RWPE2 (cell line): ENCODE measurements around the gene ARHGAP10.

Source experiments
- ATAC-seq: fragments of 200-7000 bp; cut with Tn5 transposase; 3 replicates; pipeline ENCODE4 v1.9.1; 2021; ENCODE audit warnings: low read depth
- DNase-seq: peaks from one replicate; pipeline ENCODE4 v3.0.0-alpha.2; 2020; ENCODE audit warnings: low spot score
- H3K27ac ChIP-seq: fragments of 450-650 bp; 2 replicates; pipeline ENCODE4 v1.5.1; 2017; ENCODE audit warnings: mild to moderate bottlenecking; ENCODE audit not compliant: poor library complexity, severe bottlenecking
- H3K27me3 ChIP-seq: fragments of 250-450 bp; sonication (Bioruptor Pico); 2 replicates; pipeline ENCODE4 v1.5.1; 2021; ENCODE audit warnings: mild to moderate bottlenecking, moderate library complexity; ENCODE audit not compliant: insufficient read depth, poor library complexity, severe bottlenecking
- H3K36me3 ChIP-seq: fragments of 250-450 bp; sonication (Bioruptor Pico); 2 replicates; pipeline ENCODE4 v1.5.1; 2020; ENCODE audit warnings: low read depth, mild to moderate bottlenecking, moderate library complexity
- H3K4me1 ChIP-seq: fragments of 250-450 bp; sonication (Bioruptor Pico); 2 replicates; pipeline ENCODE4 v1.5.1; 2021; ENCODE audit warnings: mild to moderate bottlenecking, moderate library complexity; ENCODE audit not compliant: insufficient read depth, poor library complexity, severe bottlenecking
- H3K4me3 ChIP-seq: fragments of 250-450 bp; sonication (Bioruptor Pico); 2 replicates; pipeline ENCODE4 v1.5.1; 2021; ENCODE audit warnings: mild to moderate bottlenecking, moderate library complexity; ENCODE audit not compliant: severe bottlenecking
- H3K9me3 ChIP-seq: fragments of 250-450 bp; sonication (Bioruptor Pico); 2 replicates; pipeline ENCODE4 v1.5.1; 2021; ENCODE audit warnings: mild to moderate bottlenecking, moderate library complexity; ENCODE audit not compliant: severe bottlenecking
- TF ChIP-seq, protein P1 (sequence below): fragments of 450-650 bp; IDR thresholded peaks from one replicate; pipeline ENCODE4 v1.5.1; 2017; ENCODE audit warnings: mild to moderate bottlenecking, moderate library complexity; ENCODE audit not compliant: poor library complexity, severe bottlenecking

Gene ARHGAP10

DNA sequence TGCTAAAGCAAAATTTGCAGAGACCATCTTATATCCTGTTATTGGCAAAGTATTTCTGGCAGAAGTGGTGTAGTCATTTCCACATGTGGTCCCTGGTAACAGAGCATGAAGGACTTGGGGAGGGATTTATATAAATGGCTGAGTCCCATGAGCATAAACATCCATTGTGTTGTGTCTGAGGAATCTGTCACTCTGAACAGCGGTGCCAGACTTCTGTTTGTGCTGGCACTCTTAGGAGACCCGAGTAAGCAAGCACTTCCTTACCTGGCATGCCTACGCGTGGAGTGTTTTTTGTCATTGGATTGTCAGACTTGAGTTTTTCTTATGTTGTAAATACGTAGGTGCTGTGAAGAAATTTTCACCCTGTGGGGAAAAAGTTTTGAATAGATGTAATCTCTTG, 285.9 kb downstream of the ARHGAP10 start:
- Histone ChIP-seq H3K4me3 (no peak overlapping the region), H3K27me3 (no peaks in the 10 kb centered on the region), H3K27ac (no peak overlapping the region)

DNA sequence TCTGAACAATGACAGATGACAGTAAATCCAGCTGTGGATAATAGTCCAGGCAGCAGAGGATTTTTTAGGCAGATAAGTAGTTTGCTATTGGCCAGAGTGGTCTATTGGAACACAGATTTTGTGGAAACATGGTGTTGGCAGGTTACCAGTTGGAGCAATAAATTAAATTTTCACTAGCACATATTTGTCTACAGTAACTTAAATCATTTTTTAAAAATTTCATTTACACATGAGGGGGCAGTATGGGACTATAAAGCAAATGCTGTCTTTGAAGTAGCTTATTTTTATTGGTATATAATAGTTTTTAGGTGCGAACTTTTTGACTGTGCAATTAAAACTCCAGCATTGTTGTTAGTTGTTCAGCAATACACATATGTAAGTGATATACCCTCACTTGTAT, 289.8 kb downstream of the ARHGAP10 start:
- H3K36me3 ChIP-seq = no peaks in the 10 kb centered on the region
- no peaks in the 10 kb centered on the region for H3K4me1 ChIP-seq
- no peaks in the 10 kb centered on the region for H3K9me3 ChIP-seq
- H3K4me3 ChIP-seq = no peak overlapping the region
- ATAC-seq (no peak), DNase-seq (no peak)
- no peak overlapping the region for H3K27ac ChIP-seq
- TF ChIP-seq, protein P1, sequence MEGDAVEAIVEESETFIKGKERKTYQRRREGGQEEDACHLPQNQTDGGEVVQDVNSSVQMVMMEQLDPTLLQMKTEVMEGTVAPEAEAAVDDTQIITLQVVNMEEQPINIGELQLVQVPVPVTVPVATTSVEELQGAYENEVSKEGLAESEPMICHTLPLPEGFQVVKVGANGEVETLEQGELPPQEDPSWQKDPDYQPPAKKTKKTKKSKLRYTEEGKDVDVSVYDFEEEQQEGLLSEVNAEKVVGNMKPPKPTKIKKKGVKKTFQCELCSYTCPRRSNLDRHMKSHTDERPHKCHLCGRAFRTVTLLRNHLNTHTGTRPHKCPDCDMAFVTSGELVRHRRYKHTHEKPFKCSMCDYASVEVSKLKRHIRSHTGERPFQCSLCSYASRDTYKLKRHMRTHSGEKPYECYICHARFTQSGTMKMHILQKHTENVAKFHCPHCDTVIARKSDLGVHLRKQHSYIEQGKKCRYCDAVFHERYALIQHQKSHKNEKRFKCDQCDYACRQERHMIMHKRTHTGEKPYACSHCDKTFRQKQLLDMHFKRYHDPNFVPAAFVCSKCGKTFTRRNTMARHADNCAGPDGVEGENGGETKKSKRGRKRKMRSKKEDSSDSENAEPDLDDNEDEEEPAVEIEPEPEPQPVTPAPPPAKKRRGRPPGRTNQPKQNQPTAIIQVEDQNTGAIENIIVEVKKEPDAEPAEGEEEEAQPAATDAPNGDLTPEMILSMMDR = no peak
- H3K27me3 ChIP-seq = no peaks in the 10 kb centered on the region

More for the DNA sequence above, 285.9 kb downstream of the ARHGAP10 start:
- no peak for DNase-seq
- TF ChIP-seq, protein P1 = no peak
- Histone ChIP-seq H3K4me1 (no peaks in the 10 kb centered on the region), H3K36me3 (no peaks in the 10 kb centered on the region), H3K9me3 (no peaks in the 10 kb centered on the region)
- no peak for ATAC-seq

DNA sequence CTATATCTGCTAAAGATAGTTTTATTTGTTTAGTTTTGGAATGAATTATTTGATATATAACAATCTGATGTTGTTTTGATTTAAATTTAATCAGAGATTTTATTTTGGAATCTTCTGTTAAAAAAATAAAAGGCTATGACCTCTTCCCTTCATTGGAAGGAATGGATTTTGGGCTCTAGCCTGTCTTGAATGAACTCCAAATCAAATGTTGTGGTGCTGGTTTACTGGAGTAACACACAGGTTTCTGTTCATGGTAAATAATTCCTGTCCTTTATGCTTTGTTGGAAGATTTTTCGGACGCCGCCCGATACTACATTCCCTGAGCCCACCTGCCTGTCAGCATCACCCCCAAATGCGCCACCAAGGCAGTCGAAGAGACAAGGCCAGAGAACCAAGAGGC, 291.1 kb downstream of the ARHGAP10 start:
- Histone ChIP-seq H3K27ac (no peak overlapping the region), H3K4me1 (no peaks in the 10 kb centered on the region), H3K4me3 (no peak overlapping the region), H3K36me3 (no peaks in the 10 kb centered on the region), H3K27me3 (no peaks in the 10 kb centered on the region), H3K9me3 (no peaks in the 10 kb centered on the region)
- TF ChIP-seq, protein P1 = no peak
- ATAC-seq (no peak), DNase-seq (no peak)

DNA sequence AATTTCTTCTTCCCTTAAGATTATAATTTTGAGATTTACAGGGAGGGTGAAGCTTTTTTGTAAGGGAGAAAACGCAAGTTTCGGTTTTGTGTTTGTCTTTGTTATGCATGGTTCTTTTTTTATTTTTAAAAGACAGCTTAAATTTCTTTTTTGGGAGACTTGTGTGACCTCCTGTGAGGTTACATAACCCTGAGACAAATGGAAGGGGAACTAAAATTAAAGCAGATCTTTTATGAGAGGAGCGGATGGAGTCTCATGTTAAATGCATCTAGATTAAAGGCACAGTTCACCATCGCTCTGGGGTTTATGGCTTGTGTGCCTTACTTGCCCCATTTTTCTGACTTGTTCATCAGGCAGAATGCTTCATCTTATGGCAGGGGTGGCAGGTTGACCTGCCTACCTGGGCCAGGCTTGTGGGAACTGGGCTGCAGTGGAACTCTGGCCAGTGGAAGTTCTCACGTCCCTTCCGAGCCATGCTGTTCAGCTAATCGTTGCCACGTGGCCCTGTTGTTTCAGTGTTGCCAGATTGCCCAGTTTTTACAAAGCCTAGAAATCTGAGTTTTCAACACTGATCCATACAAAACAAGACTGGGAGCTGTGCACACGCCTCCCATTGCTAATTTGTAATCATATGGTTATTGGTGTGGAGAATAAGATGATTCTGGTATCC, 291.8 kb downstream of the ARHGAP10 start:
- Histone ChIP-seq H3K9me3 (no peaks in the 10 kb centered on the region), H3K27ac (no peak overlapping the region), H3K4me1 (no peaks in the 10 kb centered on the region), H3K36me3 (no peaks in the 10 kb centered on the region), H3K4me3 (no peak overlapping the region), H3K27me3 (no peaks in the 10 kb centered on the region)
- DNase-seq (no peak), ATAC-seq (no peak)
- TF ChIP-seq, protein P1 = no peak

DNA sequence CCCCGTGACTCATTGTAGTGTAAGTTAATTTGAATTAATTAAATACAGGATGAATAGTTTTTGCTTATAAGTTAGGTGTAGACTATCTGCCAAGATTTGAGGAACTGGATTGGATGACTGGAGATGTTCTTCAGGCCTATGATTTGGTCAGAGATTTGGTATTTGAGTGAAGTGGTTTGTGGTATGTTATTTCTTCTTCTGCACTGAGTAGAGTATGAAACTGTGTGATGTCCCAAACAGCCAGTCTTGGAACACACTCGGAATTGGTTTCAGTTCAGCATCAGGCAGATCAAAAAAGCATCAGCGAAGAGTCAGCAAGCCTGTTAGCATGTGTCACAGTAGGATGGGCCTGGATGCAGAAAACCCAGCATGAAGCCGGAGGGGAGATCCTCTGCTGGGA, 294.1 kb downstream of the ARHGAP10 start:
- no peaks in the 10 kb centered on the region for H3K4me1 ChIP-seq
- TF ChIP-seq, protein P1 = no peak
- DNase-seq = no peak
- H3K27me3 ChIP-seq = no peaks in the 10 kb centered on the region
- H3K36me3 ChIP-seq = no peaks in the 10 kb centered on the region
- no peak overlapping the region for H3K27ac ChIP-seq
- no peaks in the 10 kb centered on the region for H3K9me3 ChIP-seq
- H3K4me3 ChIP-seq = no peak overlapping the region
- no peak for ATAC-seq
